ENCODE data around the gene ZNF274.

GRCh38 chr19:58134244-58134643, 48.6 kb upstream of the ZNF274 start:
- TF ChIP-seq POLR2A (IDR thresholded peaks at IDR 0.05; ENCODE audit: low read depth, low read length) = no peak
- TF ChIP-seq POLR2AphosphoS5 (IDR thresholded peaks at IDR 0.05; ENCODE audit: low read depth, low read length) = no peak
- no peak for TF ChIP-seq TAF1 (IDR thresholded peaks at IDR 0.05; ENCODE audit: borderline replicate concordance, low read depth, low read length)

Data from GM12892 (cell line).